HG03342 (cell line): ENCODE measurements around the gene ZFP36L1.

Experiments
- ATAC-seq: cut with Tn5 transposase; IDR thresholded peaks from one replicate; pipeline ENCODE4 v1.9.1; 2021; ENCODE audit warnings: mild to moderate bottlenecking, moderate library complexity; ENCODE audit not compliant: unreplicated experiment

Gene ZFP36L1

GRCh38 chr14:68796418-68797101 lies 3.7 kb upstream of the ZFP36L1 start:
- ATAC-seq: no peak

GRCh38 chr14:68795597-68796417 lies 2.9 kb upstream of the ZFP36L1 start:
- peak; percentile 46 for ATAC-seq

- no peak for ATAC-seq
These were observed 2.2 kb upstream of the ZFP36L1 start for GRCh38 chr14:68794851-68795596.

- no peak for ATAC-seq
These were observed 1.4 kb upstream of the ZFP36L1 start for GRCh38 chr14:68794130-68794850.

- ATAC-seq: no peak
These were observed 865 bp upstream of the ZFP36L1 start for GRCh38 chr14:68793734-68794129.

- ATAC-seq: no peak
These were observed 239 bp downstream of the ZFP36L1 start for GRCh38 chr14:68792678-68792978.

- no peak for ATAC-seq
These were observed 777 bp downstream of the ZFP36L1 start for GRCh38 chr14:68791902-68792677.

GRCh38 chr14:68791078-68791901 lies 1.6 kb downstream of the ZFP36L1 start:
- no peak for ATAC-seq

- ATAC-seq: no peak
These were observed 2.2 kb downstream of the ZFP36L1 start for GRCh38 chr14:68790644-68791077.

- no peak for ATAC-seq
These were observed 2.8 kb downstream of the ZFP36L1 start for GRCh38 chr14:68789821-68790643.

- ATAC-seq: no peak
These were observed 3.7 kb downstream of the ZFP36L1 start for GRCh38 chr14:68788996-68789820.

GRCh38 chr14:68788275-68788995 lies 4.4 kb downstream of the ZFP36L1 start:
- no peak for ATAC-seq

- no peak for ATAC-seq
These were observed 5.5 kb downstream of the ZFP36L1 start for GRCh38 chr14:68787092-68787992.

GRCh38 chr14:68786491-68787091 lies 6.3 kb downstream of the ZFP36L1 start:
- ATAC-seq: no peak
